Epithelial cell of esophagus (primary cell): ENCODE data around the gene CNTLN.
A peak's percentile ranks its signal among the peaks of the same experiment; 100 is the strongest.

Experiments
- DNase-seq: peaks from one replicate; pipeline ENCODE4 v3.0.0; 2010; ENCODE audit warnings: low read depth
- H3K4me3 ChIP-seq: 2 replicates; pipeline ENCODE4 v1.5.1; 2011; ENCODE audit warnings: mild to moderate bottlenecking, low read length, control low read depth
- CTCF ChIP-seq: IDR thresholded peaks from 2 replicates; pipeline ENCODE4 v1.5.1; 2011; ENCODE audit warnings: low read depth, mild to moderate bottlenecking, low read length, control low read depth, inconsistent platforms; ENCODE audit not compliant: insufficient read depth; ENCODE audit errors: missing control alignments

Gene CNTLN

GRCh38 chr9:17403539-17403938 is 268.7 kb downstream of the CNTLN start:
- no peak for DNase-seq
- no peak for TF ChIP-seq CTCF
- no peak overlapping the region for H3K4me3 ChIP-seq

GRCh38 chr9:17414986-17415385 is 280.1 kb downstream of the CNTLN start:
- DNase-seq = no peak
- no peak overlapping the region for H3K4me3 ChIP-seq
- no peak for TF ChIP-seq CTCF

- no peak for TF ChIP-seq CTCF
- DNase-seq = peak; percentile 9
- H3K4me3 ChIP-seq = no peak overlapping the region
Measured at GRCh38 chr9:17422994-17423680, 288.3 kb downstream of the CNTLN start.

GRCh38 chr9:17423681-17424011 is 288.8 kb downstream of the CNTLN start:
- no peak for DNase-seq
- TF ChIP-seq CTCF = no peak
- H3K4me3 ChIP-seq = no peak overlapping the region

- no peak for DNase-seq
- H3K4me3 ChIP-seq = no peak overlapping the region
- TF ChIP-seq CTCF = no peak
Measured at GRCh38 chr9:17425384-17425783, 290.5 kb downstream of the CNTLN start.

GRCh38 chr9:17433526-17433925 is 298.7 kb downstream of the CNTLN start:
- no peak for DNase-seq
- H3K4me3 ChIP-seq = no peak overlapping the region
- no peak for TF ChIP-seq CTCF

GRCh38 chr9:17436854-17437253 is 302.0 kb downstream of the CNTLN start:
- no peak for TF ChIP-seq CTCF
- no peak for DNase-seq
- no peak overlapping the region for H3K4me3 ChIP-seq
